ENCODE results near the gene SPATA3. TPM values are rescaled to one million over a fixed set of nuclear protein-coding genes. Genes with fewer than 3 reads are reported as not detected.

SPATA3 gene
- total and polyA plus RNA-seq, 2 of the 13 experiments (the other 11 are each of a cell fraction or from before 2014, with no cell fraction given), result not detected

- no peak for DNase-seq (ENCODE audit: low spot score)
- Histone ChIP-seq H3K79me2 (ENCODE audit: insufficient read depth, low read length) (no peaks in the 10 kb centered on the region), H3K36me3 (replicated peaks in 1 of 2; ENCODE audit: control insufficient read depth in 1 of 2, insufficient read depth in 2 of 2, low read length in 2 of 2) (no peaks in the 10 kb centered on the region), H4K20me1 (ENCODE audit: insufficient read depth, low read length) (no peaks in the 10 kb centered on the region), H3K4me2 (ENCODE audit: low read depth, low read length) (no peak overlapping the region), H3K9ac (ENCODE audit: insufficient read depth, low read depth, low read length) (no peak overlapping the region), H3K27me3 (ENCODE audit: control insufficient read depth in 1 of 2, insufficient read depth in 2 of 2, low read length in 2 of 2) (peaks cover 3 to 53% of the 10 kb centered on the region in 2 experiments; a peak in 4 of 5 replicates), H2AFZ (ENCODE audit: low read length) (no peak overlapping the region), H3K4me3 (replicated peaks in 1 of 3; ENCODE audit: insufficient read depth in 1 of 3, low read depth in 2 of 3, low read length in 3 of 3) (no peak overlapping the region), H3K4me1 (ENCODE audit: insufficient read depth, low read length) (peaks cover 36% of the 10 kb centered on the region), H3K27ac (ENCODE audit: extremely low read length, insufficient read depth, low read length) (no peak overlapping the region), H3K9me3 (ENCODE audit: low read length) (peaks cover 3% of the 10 kb centered on the region; the same call in 1 of the 2 replicates)
- FAIRE-seq, result no peak
- intact Hi-C loops (cut with micrococcal nuclease; ENCODE audit: unreplicated experiment), result no loop called here
- WGBS (ENCODE audit: low lambda C conversion rate), result 29% methylated on average over 2 of the region's 2 CpGs
- ChIA-PET POLR2A (no interaction called here), CTCF (ENCODE audit: low intra/inter-chr PET ratio, low total read pairs) (no interaction called here)
- in situ Hi-C loops (cut with HindIII; ENCODE audit: extremely low pct_ligation_motif_present, low pct_unique_long_range_greater_than_20kb), result no loop called here
- no TSS peak for BruUV-seq (replicated peaks)
- ATAC-seq, result no peak
- TF ChIP-seq ZNF282 (IDR thresholded peaks at IDR 0.05; ENCODE audit: partially characterized antibody) (no peak), TAF1 (CRISPR knock-in tag; IDR thresholded peaks at IDR 0.05) (no peak), CENPX (CRISPR knock-in tag; IDR thresholded peaks at IDR 0.05) (no peak), ZNF704 (CRISPR knock-in tag; IDR thresholded peaks at IDR 0.05; ENCODE audit: borderline replicate concordance) (no peak), SNAPC2 (CRISPR knock-in tag; IDR thresholded peaks at IDR 0.05) (no peak), PHF8 (CRISPR knock-in tag; IDR thresholded peaks at IDR 0.05) (no peak), ARNTL (CRISPR knock-in tag; IDR thresholded peaks at IDR 0.05) (no peak), SMAD1 (CRISPR knock-in tag; IDR thresholded peaks at IDR 0.05; ENCODE audit: borderline replicate concordance, low read depth) (no peak), PBX3 (CRISPR knock-in tag; IDR thresholded peaks at IDR 0.05; ENCODE audit: borderline replicate concordance) (no peak), NCOA5 (CRISPR knock-in tag; IDR thresholded peaks at IDR 0.05) (no peak), IKZF5 (CRISPR knock-in tag; IDR thresholded peaks at IDR 0.05) (no peak), ZNF646 (CRISPR knock-in tag; IDR thresholded peaks at IDR 0.05) (no peak), ZNF557 (CRISPR knock-in tag; IDR thresholded peaks at IDR 0.05) (no peak), ZNF614 (CRISPR knock-in tag; IDR thresholded peaks at IDR 0.05; ENCODE audit: borderline replicate concordance) (no peak), ZFP37 (CRISPR knock-in tag; IDR thresholded peaks at IDR 0.05; ENCODE audit: borderline replicate concordance) (no peak), ZNF253 (CRISPR knock-in tag; IDR thresholded peaks at IDR 0.05; ENCODE audit: borderline replicate concordance) (no peak)
Measured at GRCh38 chr2:231010201-231010730, 14.3 kb downstream of the SPATA3 start.
